ENCODE data around the gene SUMO4.

- no peak for TF ChIP-seq CTCF (IDR thresholded peaks at IDR 0.05; ENCODE audit: low read depth, low read length)
- TF ChIP-seq POLR2A (IDR thresholded peaks at IDR 0.05; ENCODE audit: extremely low read depth, insufficient read length) = no peak
- TF ChIP-seq MYC (IDR thresholded peaks at IDR 0.05; ENCODE audit: low read depth, low read length) = no peak
Observed at GRCh38 chr6:149365197-149365596, 34.9 kb upstream of the SUMO4 start.

Measured in NB4 (cell line).